Suppressor macrophage (primary cell): Measurements from ENCODE around the gene OR1F1.

Source experiments
- DNase-seq, 4 experiments: peaks; one replicate each; pipeline ENCODE4 v3.0.0-alpha.2; 2020 to 2022

Gene OR1F1

GRCh38 chr16:3249020-3249419 lies 61.0 kb downstream of the OR1F1 start:
- DNase-seq: no peak

GRCh38 chr16:3249451-3249850 lies 61.4 kb downstream of the OR1F1 start:
- no peak for DNase-seq

GRCh38 chr16:3252967-3253366 lies 65.0 kb downstream of the OR1F1 start:
- DNase-seq: no peak

- no peak for DNase-seq
Measured at GRCh38 chr16:3254309-3254708, 66.3 kb downstream of the OR1F1 start.
